ENCODE results near the gene CDH13. TPM values are rescaled to one million over a fixed set of nuclear protein-coding genes. Genes with fewer than 3 reads are reported as not detected.

CDH13 gene
- polyA plus RNA-seq, 2 of the 4 experiments (the other 2 are of a cell fraction): not detected

GRCh38 chr16:82899731-82900450, 273.1 kb downstream of the CDH13 start:
- Histone ChIP-seq H3K4me3 (no peak overlapping the region), H3K9me3 (no peaks in the 10 kb centered on the region), H3K4me2 (no peak overlapping the region), H3K4me1 (no peaks in the 10 kb centered on the region), H3K27ac (no peak overlapping the region)
- no peak for TF ChIP-seq BHLHE40 (IDR thresholded peaks at IDR 0.05; ENCODE audit: low read depth, low read length)
- no peak for TF ChIP-seq ZC3H11A (IDR thresholded peaks at IDR 0.05)
- no peak for TF ChIP-seq FOSL2 (IDR thresholded peaks at IDR 0.05)
- TF ChIP-seq FOSL2 (CRISPR knock-in tag; IDR thresholded peaks at IDR 0.05): no peak
- TF ChIP-seq CHD4 (IDR thresholded peaks at IDR 0.05; ENCODE audit: borderline replicate concordance): no peak
- TF ChIP-seq HMGXB4 (CRISPR knock-in tag; IDR thresholded peaks at IDR 0.05; ENCODE audit: borderline replicate concordance): no peak
- TF ChIP-seq HOXA7 (CRISPR knock-in tag; IDR thresholded peaks at IDR 0.05): no peak
- no peak for TF ChIP-seq CEBPB (IDR thresholded peaks at IDR 0.05)
- no peak for TF ChIP-seq RAD21 (conservative IDR thresholded peaks at IDR 0.05 in 1 of 2, IDR thresholded peaks at IDR 0.05 in 1 of 2)
- TF ChIP-seq CBX2 (IDR thresholded peaks at IDR 0.05; ENCODE audit: borderline replicate concordance, low read depth): no peak
- TF ChIP-seq JUNB (IDR thresholded peaks at IDR 0.05): no peak
- TF ChIP-seq RFX5 (IDR thresholded peaks at IDR 0.05): no peak
- TF ChIP-seq MAFK (IDR thresholded peaks at IDR 0.05; ENCODE audit: partially characterized antibody): no peak
- TF ChIP-seq, protein P1, sequence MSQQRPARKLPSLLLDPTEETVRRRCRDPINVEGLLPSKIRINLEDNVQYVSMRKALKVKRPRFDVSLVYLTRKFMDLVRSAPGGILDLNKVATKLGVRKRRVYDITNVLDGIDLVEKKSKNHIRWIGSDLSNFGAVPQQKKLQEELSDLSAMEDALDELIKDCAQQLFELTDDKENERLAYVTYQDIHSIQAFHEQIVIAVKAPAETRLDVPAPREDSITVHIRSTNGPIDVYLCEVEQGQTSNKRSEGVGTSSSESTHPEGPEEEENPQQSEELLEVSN (IDR thresholded peaks at IDR 0.05; ENCODE audit: borderline replicate concordance, low read depth): no peak
- no peak for TF ChIP-seq MYC (IDR thresholded peaks at IDR 0.05; ENCODE audit: borderline replicate concordance, low read length)
- ChIA-PET CTCF (no interaction called here), POLR2A (no interaction called here)
- no peak for DNase-seq (ENCODE audit: low read depth in 1 of 2, low spot score in 1 of 2)
- no peak for FAIRE-seq
- ATAC-seq: no peak
- WGBS (ENCODE audit: missing lambda C conversion rate): 9% methylated on average over 4 of the region's 4 CpGs

- 8% methylated on average over 8 of the region's 8 CpGs for WGBS (ENCODE audit: missing lambda C conversion rate)
- ATAC-seq (no peak), DNase-seq (ENCODE audit: low read depth in 1 of 2, low spot score in 1 of 2) (no peak), FAIRE-seq (no peak)
- Histone ChIP-seq H3K4me1 (no peaks in the 10 kb centered on the region), H3K27ac (no peak overlapping the region), H3K9me3 (no peaks in the 10 kb centered on the region), H3K4me3 (no peak overlapping the region), H3K4me2 (no peak overlapping the region)
- POLR2A ChIA-PET: no interaction called here
- CTCF ChIA-PET: interaction anchor here (0.6 kb wide), 1 partner anchor 66 kb away, joined by 3 read pairs; no protein-coding TSS in a partner anchor
- TF ChIP-seq EHF (CRISPR knock-in tag; IDR thresholded peaks at IDR 0.05) (no peak), MYC (IDR thresholded peaks at IDR 0.05; ENCODE audit: borderline replicate concordance, low read length) (no peak), NFE2L2 (conservative IDR thresholded peaks at IDR 0.05; ENCODE audit: low read length) (no peak), HMGXB4 (CRISPR knock-in tag; IDR thresholded peaks at IDR 0.05; ENCODE audit: borderline replicate concordance) (no peak), PBX3 (IDR thresholded peaks at IDR 0.05) (no peak), CHD4 (IDR thresholded peaks at IDR 0.05; ENCODE audit: borderline replicate concordance) (no peak), ZC3H11A (IDR thresholded peaks at IDR 0.05) (no peak), REST (IDR thresholded peaks at IDR 0.05) (no peak), NPAS2 (CRISPR knock-in tag; IDR thresholded peaks at IDR 0.05; ENCODE audit: borderline replicate concordance) (no peak)
- TF ChIP-seq, protein P2, sequence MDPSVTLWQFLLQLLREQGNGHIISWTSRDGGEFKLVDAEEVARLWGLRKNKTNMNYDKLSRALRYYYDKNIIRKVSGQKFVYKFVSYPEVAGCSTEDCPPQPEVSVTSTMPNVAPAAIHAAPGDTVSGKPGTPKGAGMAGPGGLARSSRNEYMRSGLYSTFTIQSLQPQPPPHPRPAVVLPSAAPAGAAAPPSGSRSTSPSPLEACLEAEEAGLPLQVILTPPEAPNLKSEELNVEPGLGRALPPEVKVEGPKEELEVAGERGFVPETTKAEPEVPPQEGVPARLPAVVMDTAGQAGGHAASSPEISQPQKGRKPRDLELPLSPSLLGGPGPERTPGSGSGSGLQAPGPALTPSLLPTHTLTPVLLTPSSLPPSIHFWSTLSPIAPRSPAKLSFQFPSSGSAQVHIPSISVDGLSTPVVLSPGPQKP (IDR thresholded peaks at IDR 0.05; ENCODE audit: low read depth, low read length): no peak
- TF ChIP-seq, protein P3, sequence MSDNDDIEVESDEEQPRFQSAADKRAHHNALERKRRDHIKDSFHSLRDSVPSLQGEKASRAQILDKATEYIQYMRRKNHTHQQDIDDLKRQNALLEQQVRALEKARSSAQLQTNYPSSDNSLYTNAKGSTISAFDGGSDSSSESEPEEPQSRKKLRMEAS (IDR thresholded peaks at IDR 0.05): no peak
- TF ChIP-seq, protein P4, sequence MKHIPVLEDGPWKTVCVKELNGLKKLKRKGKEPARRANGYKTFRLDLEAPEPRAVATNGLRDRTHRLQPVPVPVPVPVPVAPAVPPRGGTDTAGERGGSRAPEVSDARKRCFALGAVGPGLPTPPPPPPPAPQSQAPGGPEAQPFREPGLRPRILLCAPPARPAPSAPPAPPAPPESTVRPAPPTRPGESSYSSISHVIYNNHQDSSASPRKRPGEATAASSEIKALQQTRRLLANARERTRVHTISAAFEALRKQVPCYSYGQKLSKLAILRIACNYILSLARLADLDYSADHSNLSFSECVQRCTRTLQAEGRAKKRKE (CRISPR knock-in tag; IDR thresholded peaks at IDR 0.05; ENCODE audit: low read depth): no peak
Observed at GRCh38 chr16:82900559-82900958, 273.8 kb downstream of the CDH13 start.
